Measurements from ENCODE around the gene TRAPPC3.

GRCh38 chr1:36136535-36136934, 12.8 kb downstream of the TRAPPC3 start:
- TF ChIP-seq CTCF (conservative IDR thresholded peaks at IDR 0.05 in 1 of 2, IDR thresholded peaks at IDR 0.05 in 1 of 2; ENCODE audit: low read depth in 1 of 2, low read length in 2 of 2) = no peak
- TF ChIP-seq EZH2 (IDR thresholded peaks at IDR 0.05; ENCODE audit: low read length, missing control alignments) = no peak
